ENCODE measurements around the gene ZNF438. TPM values are rescaled to one million over a fixed set of nuclear protein-coding genes. Genes with fewer than 3 reads are reported as not detected.

Gene ZNF438
- total and polyA plus RNA-seq, 10 of the 15 experiments (the other 5 are each of a cell fraction or from before 2014, with no cell fraction given): 0.93 to 5.2 (median 1.9) TPM

DNA sequence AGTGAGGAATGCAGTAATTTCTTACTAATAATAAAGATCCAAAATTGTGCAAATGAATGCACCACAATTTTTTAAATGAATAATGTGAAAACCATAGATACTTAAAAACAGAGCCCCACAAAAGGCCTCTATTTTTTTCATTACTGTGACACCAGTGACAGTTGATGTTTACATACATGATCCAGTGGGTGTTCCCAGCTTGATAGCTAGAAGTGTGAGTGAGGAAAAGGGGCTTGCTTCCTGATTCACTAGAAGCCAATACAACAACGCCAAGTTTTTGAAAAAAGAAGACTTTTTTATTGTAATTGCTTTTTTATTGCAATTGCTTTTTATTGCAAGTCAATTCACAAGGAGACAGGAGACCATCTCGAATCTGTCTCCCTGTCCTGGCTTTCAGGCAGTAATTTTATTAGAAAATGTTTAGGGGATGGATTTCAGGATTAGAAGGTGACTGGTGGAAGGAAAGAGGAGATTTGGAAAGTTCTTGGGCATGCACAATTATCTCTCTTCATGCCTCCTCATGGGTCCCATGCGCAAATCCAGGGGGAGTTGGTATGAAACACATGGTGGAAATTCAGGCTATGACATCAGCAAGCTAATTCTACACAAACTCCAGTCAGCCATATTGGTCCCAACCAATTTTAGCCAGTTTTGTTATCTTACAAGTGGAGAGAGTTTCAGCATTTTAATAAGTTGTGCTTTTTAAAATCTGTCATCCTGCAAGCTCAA lies 44.4 kb upstream of the ZNF438 start:
- 19% methylated on average over 3 of the region's 3 CpGs for WGBS (ENCODE audit: insufficient coverage, insufficient replicate concordance, low lambda C conversion rate, missing lambda C conversion rate)
- Histone ChIP-seq H4K20me1 (ENCODE audit: control insufficient read depth, insufficient read depth) (no peaks in the 10 kb centered on the region), H3K79me2 (ENCODE audit: control insufficient read depth, insufficient read depth, low read length) (no peaks in the 10 kb centered on the region), H3K4me1 (ENCODE audit: control insufficient read depth, insufficient read depth, low read length) (no peaks in the 10 kb centered on the region), H3K9me3 (replicated peaks; ENCODE audit: control insufficient read depth, insufficient read depth, low read length) (no peaks in the 10 kb centered on the region), H3K27ac (ENCODE audit: control insufficient read depth, insufficient read depth) (no peak overlapping the region), H3K9ac (ENCODE audit: control insufficient read depth, insufficient read depth, low read length) (no peak overlapping the region), H3K36me3 (ENCODE audit: control insufficient read depth in 2 of 2, insufficient read depth in 2 of 2, low read length in 1 of 2) (no peaks in the 10 kb centered on the region), H3K4me2 (ENCODE audit: control insufficient read depth, insufficient read depth) (no peak overlapping the region), H2AFZ (ENCODE audit: control insufficient read depth, low read depth, low read length) (no peak overlapping the region), H3K4me3 (no peak overlapping the region), H3K27me3 (replicated peaks in 1 of 2; ENCODE audit: control insufficient read depth in 2 of 2, insufficient read depth in 2 of 2, low read length in 1 of 2) (no peaks in the 10 kb centered on the region; a peak in 1 of 4 replicates)
- ChIA-PET CTCF (interaction anchor here (1.0 kb wide), 1 partner anchor 15 kb away, joined by 4 read pairs; no protein-coding TSS in a partner anchor), RAD21 (ENCODE audit: unreplicated experiment) (no interaction called here), POLR2A (no interaction called here), SMC1A (ENCODE audit: uncharacterized antibody, unreplicated experiment) (interaction anchor here (0.6 to 1.1 kb wide), 3 partner anchors 10 to 265 kb away, joined by 3 read pairs; no protein-coding TSS in a partner anchor)
- FAIRE-seq: no peak
- no TSS peak for BruUV-seq (replicated peaks)
- ATAC-seq: no peak
- in situ Hi-C loops (cut with MboI): no loop called here
- TF ChIP-seq NFYA (IDR thresholded peaks at IDR 0.05; ENCODE audit: borderline replicate concordance, low read depth, low read length) (no peak), ASH2L (IDR thresholded peaks at IDR 0.05; ENCODE audit: borderline replicate concordance, low read depth) (no peak)
- intact Hi-C loops (cut with micrococcal nuclease; ENCODE audit: unreplicated experiment): no loop called here
- DNase-seq (ENCODE audit: low read depth, low spot score): no peak

DNA sequence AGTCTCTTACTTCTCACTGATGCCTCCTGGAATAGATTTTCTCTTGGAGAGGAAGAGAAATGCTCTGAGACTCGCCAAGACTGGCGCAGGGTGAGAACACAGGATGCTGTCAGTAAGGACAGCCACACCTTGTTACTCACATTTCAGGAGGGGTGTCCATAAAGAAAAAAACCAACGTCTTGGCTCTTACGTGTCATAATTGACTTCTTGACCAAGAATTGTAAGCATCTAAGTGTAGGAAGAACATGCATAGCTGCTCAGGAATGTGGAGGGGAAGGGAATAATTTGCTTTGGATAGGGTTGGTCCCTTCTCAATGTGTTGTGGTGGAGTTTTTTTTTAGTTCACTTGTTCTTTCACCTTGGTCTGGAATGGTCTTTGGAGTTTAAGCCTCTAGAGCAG lies 43.8 kb upstream of the ZNF438 start:
- ChIA-PET POLR2A (no interaction called here), CTCF (no interaction called here), SMC1A (ENCODE audit: uncharacterized antibody, unreplicated experiment) (no interaction called here), RAD21 (ENCODE audit: unreplicated experiment) (no interaction called here)
- no peak overlapping the region for H2AFZ ChIP-seq (ENCODE audit: control insufficient read depth, low read depth, low read length)
- no peaks in the 10 kb centered on the region for H3K79me2 ChIP-seq (ENCODE audit: control insufficient read depth, insufficient read depth, low read length)
- H3K36me3 ChIP-seq (ENCODE audit: control insufficient read depth in 2 of 2, insufficient read depth in 2 of 2, low read length in 1 of 2): no peaks in the 10 kb centered on the region
- no peaks in the 10 kb centered on the region for H3K4me1 ChIP-seq (ENCODE audit: control insufficient read depth, insufficient read depth, low read length)
- H3K27ac ChIP-seq (ENCODE audit: control insufficient read depth, insufficient read depth): no peak overlapping the region
- DNase-seq (ENCODE audit: low read depth, low spot score) (no peak), ATAC-seq (no peak), FAIRE-seq (no peak)
- 24% methylated on average over 4 of the region's 4 CpGs for WGBS (ENCODE audit: insufficient coverage, insufficient replicate concordance, low lambda C conversion rate, missing lambda C conversion rate)
- in situ Hi-C loops (cut with MboI) (no loop called here), intact Hi-C loops (cut with micrococcal nuclease; ENCODE audit: unreplicated experiment) (no loop called here)
- no peaks in the 10 kb centered on the region for H4K20me1 ChIP-seq (ENCODE audit: control insufficient read depth, insufficient read depth)
- no TSS peak for BruUV-seq (replicated peaks)
- no peak for TF ChIP-seq STAT1 (conservative IDR thresholded peaks at IDR 0.05)
- TF ChIP-seq, protein P1, sequence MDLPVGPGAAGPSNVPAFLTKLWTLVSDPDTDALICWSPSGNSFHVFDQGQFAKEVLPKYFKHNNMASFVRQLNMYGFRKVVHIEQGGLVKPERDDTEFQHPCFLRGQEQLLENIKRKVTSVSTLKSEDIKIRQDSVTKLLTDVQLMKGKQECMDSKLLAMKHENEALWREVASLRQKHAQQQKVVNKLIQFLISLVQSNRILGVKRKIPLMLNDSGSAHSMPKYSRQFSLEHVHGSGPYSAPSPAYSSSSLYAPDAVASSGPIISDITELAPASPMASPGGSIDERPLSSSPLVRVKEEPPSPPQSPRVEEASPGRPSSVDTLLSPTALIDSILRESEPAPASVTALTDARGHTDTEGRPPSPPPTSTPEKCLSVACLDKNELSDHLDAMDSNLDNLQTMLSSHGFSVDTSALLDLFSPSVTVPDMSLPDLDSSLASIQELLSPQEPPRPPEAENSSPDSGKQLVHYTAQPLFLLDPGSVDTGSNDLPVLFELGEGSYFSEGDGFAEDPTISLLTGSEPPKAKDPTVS (IDR thresholded peaks at IDR 0.05; ENCODE audit: low read depth, low read length): no peak
- no peak for TF ChIP-seq SMARCA5 (IDR thresholded peaks at IDR 0.05)
- no peak for TF ChIP-seq FOXK2 (IDR thresholded peaks at IDR 0.05)
- no peak for TF ChIP-seq YY1 (IDR thresholded peaks at IDR 0.05; ENCODE audit: low read depth, low read length)
- no peak for TF ChIP-seq SIN3A (IDR thresholded peaks at IDR 0.05; ENCODE audit: low read depth, low read length)
- TF ChIP-seq HCFC1 (IDR thresholded peaks at IDR 0.05; ENCODE audit: low read length): no peak
- TF ChIP-seq EGR1 (IDR thresholded peaks at IDR 0.05; ENCODE audit: borderline replicate concordance in 1 of 2, low read depth in 2 of 2, low read length in 2 of 2): no peak
- TF ChIP-seq SIX5 (IDR thresholded peaks at IDR 0.05; ENCODE audit: low read depth, low read length, severe bottlenecking): no peak
- TF ChIP-seq NRF1 (conservative IDR thresholded peaks at IDR 0.05; ENCODE audit: low read depth, low read length): no peak
- TF ChIP-seq WRNIP1 (IDR thresholded peaks at IDR 0.05; ENCODE audit: borderline replicate concordance, low read depth, low read length): no peak
- no peak for TF ChIP-seq EED (IDR thresholded peaks at IDR 0.05; ENCODE audit: low read depth)
- no peak for TF ChIP-seq RB1 (IDR thresholded peaks at IDR 0.05; ENCODE audit: borderline replicate concordance)
- no peak overlapping the region for H3K9ac ChIP-seq (ENCODE audit: control insufficient read depth, insufficient read depth, low read length)
- no peaks in the 10 kb centered on the region for H3K9me3 ChIP-seq (replicated peaks; ENCODE audit: control insufficient read depth, insufficient read depth, low read length)
- no peak overlapping the region for H3K4me3 ChIP-seq
- H3K4me2 ChIP-seq (ENCODE audit: control insufficient read depth, insufficient read depth): no peak overlapping the region
- peaks cover 0 to 1% of the 10 kb centered on the region in 2 experiments; a peak in 1 of 4 replicates for H3K27me3 ChIP-seq (replicated peaks in 1 of 2; ENCODE audit: control insufficient read depth in 2 of 2, insufficient read depth in 2 of 2, low read length in 1 of 2)
